Type B pancreatic cell (in vitro differentiated cells): Measurements from ENCODE around the gene LIME1. TPM values are rescaled to one million over a fixed set of nuclear protein-coding genes. Genes with fewer than 3 reads are reported as not detected.
"Not testable (repeated sequence)": the region's sequence is repeated elsewhere in the genome, so short reads cannot be mapped to it uniquely, and the experiment has no call there.

Experiments
- DNase-seq: peaks from one replicate; pipeline ENCODE4 v3.0.0; 2021; ENCODE audit warnings: mixed read lengths; ENCODE audit not compliant: unreplicated experiment; ENCODE audit errors: extremely low spot score
- H3K27ac Mint-ChIP-seq: 2 replicates; pipeline ENCODE4 v1.8.0; 2021; ENCODE audit warnings: mild to moderate bottlenecking, mixed read lengths
- H3K27me3 Mint-ChIP-seq: 2 replicates; pipeline ENCODE4 v1.8.0; 2021; ENCODE audit warnings: mixed read lengths
- H3K36me3 Mint-ChIP-seq: 2 replicates; pipeline ENCODE4 v1.8.0; 2021; ENCODE audit warnings: mixed read lengths
- H3K4me1 Mint-ChIP-seq: one replicate; pipeline ENCODE4 v1.8.0; 2021; ENCODE audit warnings: mixed read lengths; ENCODE audit not compliant: unreplicated experiment
- H3K4me3 Mint-ChIP-seq: 2 replicates; pipeline ENCODE4 v1.8.0; 2021; ENCODE audit warnings: mild to moderate bottlenecking, mixed read lengths
- H3K9me3 Mint-ChIP-seq: 2 replicates; pipeline ENCODE4 v1.8.0; 2021; ENCODE audit warnings: mixed read lengths
- CTCF ChIP-seq: fragments of 200-600 bp; sonication (generic); conservative IDR thresholded peaks from 2 replicates; pipeline ENCODE4 v1.5.0; 2021; ENCODE audit warnings: antibody characterized with exemption, mild to moderate bottlenecking
- total RNA-seq: library from RNA; stranded (reverse); gene quantifications from 2 replicates; pipeline ENCODE4 v1.2.1, GENCODE V29; 2021; ENCODE audit warnings: low replicate concordance

Gene LIME1
- total RNA-seq, 1 donor from 2014 or later: 11.3 TPM

GRCh38 chr20:63774306-63774705 is 37.8 kb downstream of the LIME1 start:
- Mint-ChIP-seq H3K4me1 (peaks cover 13% of the 10 kb centered on the region), H3K27me3 (no peaks in the 10 kb centered on the region), H3K4me3 (no peak overlapping the region), H3K36me3 (peaks cover 3% of the 10 kb centered on the region), H3K9me3 (no peaks in the 10 kb centered on the region), H3K27ac (no peak overlapping the region)
- no peak for DNase-seq
- no peak for TF ChIP-seq CTCF

- Mint-ChIP-seq H3K9me3 (no peaks in the 10 kb centered on the region), H3K27ac (no peak overlapping the region), H3K36me3 (peaks cover 3% of the 10 kb centered on the region), H3K27me3 (no peaks in the 10 kb centered on the region), H3K4me1 (peaks cover 13% of the 10 kb centered on the region), H3K4me3 (peak overlapping the region; percentile 84)
- peak; percentile 99 for TF ChIP-seq CTCF
- DNase-seq: peak; percentile 90
These were observed 38.9 kb downstream of the LIME1 start for GRCh38 chr20:63775096-63775978.

- H3K9me3 Mint-ChIP-seq, H3K27me3 Mint-ChIP-seq, DNase-seq, H3K4me3 Mint-ChIP-seq, H3K36me3 Mint-ChIP-seq: not testable (repeated sequence)
- peaks cover 13% of the 10 kb centered on the region for H3K4me1 Mint-ChIP-seq
- H3K27ac Mint-ChIP-seq: peak overlapping the region; percentile 43
These were observed 40.4 kb downstream of the LIME1 start for GRCh38 chr20:63776875-63777274.

GRCh38 chr20:63777614-63778013 is 41.1 kb downstream of the LIME1 start:
- H3K4me3 Mint-ChIP-seq: no peak overlapping the region
- no peak for DNase-seq
- H3K4me1 Mint-ChIP-seq: peaks cover 13% of the 10 kb centered on the region
- no peaks in the 10 kb centered on the region for H3K9me3 Mint-ChIP-seq
- H3K36me3 Mint-ChIP-seq: peaks cover 3% of the 10 kb centered on the region
- no peak for TF ChIP-seq CTCF
- no peak overlapping the region for H3K27ac Mint-ChIP-seq
- no peaks in the 10 kb centered on the region for H3K27me3 Mint-ChIP-seq

- no peaks in the 10 kb centered on the region for H3K27me3 Mint-ChIP-seq
- H3K4me1 Mint-ChIP-seq: peaks cover 13% of the 10 kb centered on the region
- no peak for DNase-seq
- no peaks in the 10 kb centered on the region for H3K9me3 Mint-ChIP-seq
- H3K27ac Mint-ChIP-seq: no peak overlapping the region
- H3K36me3 Mint-ChIP-seq: peaks cover 3% of the 10 kb centered on the region
- TF ChIP-seq CTCF: no peak
- no peak overlapping the region for H3K4me3 Mint-ChIP-seq
These were observed 41.7 kb downstream of the LIME1 start for GRCh38 chr20:63778034-63778752.

- TF ChIP-seq CTCF: no peak
- Mint-ChIP-seq H3K4me1 (peaks cover 13% of the 10 kb centered on the region), H3K27ac (no peak overlapping the region), H3K36me3 (peaks cover 3% of the 10 kb centered on the region), H3K4me3 (no peak overlapping the region), H3K9me3 (no peaks in the 10 kb centered on the region), H3K27me3 (no peaks in the 10 kb centered on the region)
- DNase-seq: no peak
These were observed 42.4 kb downstream of the LIME1 start for GRCh38 chr20:63778857-63779256.
